ENCODE results near the gene SEMA7A.

The SEMA7A gene

DNA sequence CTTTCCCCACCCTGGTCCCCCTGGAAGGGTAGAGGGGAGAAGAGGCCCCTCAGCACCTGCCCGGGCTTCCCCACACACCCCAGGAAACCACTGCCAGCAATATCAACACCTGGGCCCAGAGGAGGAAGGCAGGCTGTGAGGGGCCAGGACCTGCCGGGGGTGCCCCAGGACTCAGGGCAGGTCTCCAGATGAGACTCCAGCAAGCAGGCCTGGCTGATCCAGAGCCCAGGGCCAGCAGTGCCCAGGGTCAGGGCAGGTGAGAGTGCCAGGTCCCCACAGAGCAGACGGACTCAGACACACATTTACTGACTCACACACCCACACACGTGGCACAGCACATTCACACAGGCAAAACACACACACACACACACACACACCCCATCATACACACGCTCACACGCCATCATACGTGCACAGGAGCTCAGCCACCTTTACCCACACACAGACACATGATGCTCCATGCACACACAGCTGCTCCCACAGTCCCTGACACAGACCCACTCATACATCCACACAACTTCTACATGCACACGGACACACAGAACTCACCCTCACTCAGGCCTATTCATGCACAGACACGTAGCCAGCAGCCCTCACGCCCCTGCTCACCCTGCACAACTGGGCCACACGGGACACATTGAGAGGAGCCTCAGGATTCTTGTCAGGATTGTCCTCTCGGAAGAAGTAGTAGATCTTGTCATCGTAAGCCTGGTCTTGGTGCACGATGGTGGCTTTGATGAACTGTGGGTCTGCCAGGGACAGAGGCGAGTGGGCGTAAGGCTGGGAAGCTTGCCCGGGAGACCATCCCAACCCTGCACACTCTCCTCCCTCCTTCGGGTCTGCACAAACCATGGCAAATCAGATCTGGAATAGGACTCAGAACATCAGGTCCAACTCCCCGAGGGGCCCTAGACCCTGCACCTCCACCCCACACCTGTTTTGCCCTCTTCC, 17.5 kb downstream of the SEMA7A start:
- DNase-seq (ENCODE audit: low read depth): no peak

DNA sequence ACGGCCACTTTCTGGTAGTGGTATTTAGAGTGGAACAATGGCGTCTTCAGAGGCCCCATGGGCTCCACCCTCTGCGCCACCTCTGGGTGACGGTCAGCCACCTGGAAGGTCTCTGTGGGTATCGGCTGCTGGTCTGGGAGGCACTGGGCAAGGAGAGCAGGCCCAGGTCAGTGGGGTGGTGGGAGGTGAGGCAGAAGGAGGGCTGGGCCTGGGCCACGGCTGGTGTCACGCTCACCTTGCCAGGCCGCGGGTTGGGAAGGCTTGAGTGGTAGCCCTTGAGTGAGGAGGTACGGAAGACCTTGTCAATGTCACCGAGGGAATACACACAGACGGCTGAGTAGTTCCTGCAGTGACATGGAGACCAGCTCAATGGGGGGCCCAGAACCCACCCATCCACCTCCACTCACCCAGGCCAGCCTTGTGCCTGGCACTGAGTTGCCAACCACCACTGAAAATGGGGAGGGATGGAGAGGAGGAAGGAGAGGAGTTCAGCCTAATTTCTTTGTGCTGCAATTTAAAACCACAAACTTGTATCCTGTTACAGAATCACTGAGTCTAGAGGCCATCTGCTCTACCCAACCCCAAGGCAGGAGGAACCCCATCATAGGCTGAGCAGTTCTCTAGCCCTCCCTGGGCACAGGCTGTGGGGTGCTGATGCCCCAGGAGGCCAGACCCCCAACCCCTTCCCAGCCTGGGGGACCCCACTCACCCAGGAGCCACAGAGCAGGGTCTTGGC, 19.0 kb downstream of the SEMA7A start:
- no peak for DNase-seq (ENCODE audit: low read depth)

- no peak for DNase-seq (ENCODE audit: low read depth)
Measured at GRCh38 chr15:74414081-74414580, 19.6 kb downstream of the SEMA7A start.

DNA sequence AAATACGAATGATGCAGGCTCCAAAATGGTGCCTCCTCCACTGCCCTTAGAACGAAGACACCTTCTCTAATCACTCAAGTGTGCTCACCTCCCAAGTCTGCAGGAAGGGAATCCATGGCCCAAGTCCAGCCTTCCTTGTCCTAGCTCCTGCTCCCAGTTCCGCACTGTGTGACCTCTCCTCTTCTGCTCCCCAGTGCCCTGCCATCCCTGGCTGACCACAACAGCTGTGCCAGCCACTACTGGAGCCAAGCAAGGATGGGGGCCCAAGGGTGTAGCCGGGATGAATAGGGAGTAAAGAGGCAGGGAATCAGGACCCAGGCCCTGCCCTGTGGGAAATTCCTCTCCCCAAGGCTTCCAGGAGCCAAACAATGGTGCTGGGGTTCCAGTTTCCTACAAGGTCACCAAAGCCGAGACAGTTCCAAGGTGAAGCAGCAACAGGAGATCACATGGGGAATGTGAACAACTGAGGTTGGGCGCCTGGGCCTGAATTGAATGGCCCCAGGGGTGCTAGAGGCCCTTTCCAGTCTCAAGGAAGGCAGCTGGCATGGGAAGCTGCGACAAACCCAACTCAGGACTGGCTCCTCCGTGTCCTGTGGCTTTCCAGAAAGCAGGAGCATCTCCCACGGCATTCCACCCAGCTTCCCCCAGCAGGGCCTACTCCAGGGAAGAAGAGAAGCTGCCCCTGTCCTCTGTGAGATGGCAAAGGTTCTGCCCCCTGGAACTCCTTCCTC, 20.2 kb downstream of the SEMA7A start:
- no peak for DNase-seq (ENCODE audit: low read depth)

- no peak for DNase-seq (ENCODE audit: low read depth)
Measured at GRCh38 chr15:74412159-74412558, 21.6 kb downstream of the SEMA7A start.

- DNase-seq (ENCODE audit: low read depth): no peak
Measured at GRCh38 chr15:74411686-74412085, 22.1 kb downstream of the SEMA7A start.

DNA sequence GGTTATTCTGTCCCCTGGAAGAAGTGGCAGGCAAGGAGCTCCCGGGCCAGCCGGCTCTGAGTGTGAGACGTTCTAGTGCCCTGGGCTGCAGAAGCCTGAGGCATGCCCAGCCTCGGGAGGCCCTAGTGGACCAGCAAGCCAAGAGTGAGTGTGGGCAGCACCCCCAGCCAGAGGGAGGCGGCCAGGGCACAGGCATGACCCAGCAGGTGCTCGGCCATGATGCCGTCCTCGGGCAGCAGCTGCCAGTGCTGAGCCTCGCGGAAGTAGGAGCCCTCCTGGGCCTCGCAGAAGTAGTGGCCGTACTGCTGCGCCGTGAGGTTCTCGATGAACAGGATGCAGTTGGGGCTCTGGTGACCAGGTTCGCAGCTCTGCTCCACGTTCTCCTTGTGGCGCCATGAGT, 23.3 kb downstream of the SEMA7A start:
- no peak for DNase-seq (ENCODE audit: low read depth)

GRCh38 chr15:74409225-74409624, 24.5 kb downstream of the SEMA7A start:
- no peak for DNase-seq (ENCODE audit: low read depth)

- no peak for DNase-seq (ENCODE audit: low read depth)
Measured at GRCh38 chr15:74408815-74409214, 24.9 kb downstream of the SEMA7A start.

- DNase-seq (ENCODE audit: low read depth): no peak
Measured at GRCh38 chr15:74408385-74408784, 25.4 kb downstream of the SEMA7A start.

- DNase-seq (ENCODE audit: low read depth): peak; percentile 88
Measured at GRCh38 chr15:74406992-74407705, 26.6 kb downstream of the SEMA7A start.

DNA sequence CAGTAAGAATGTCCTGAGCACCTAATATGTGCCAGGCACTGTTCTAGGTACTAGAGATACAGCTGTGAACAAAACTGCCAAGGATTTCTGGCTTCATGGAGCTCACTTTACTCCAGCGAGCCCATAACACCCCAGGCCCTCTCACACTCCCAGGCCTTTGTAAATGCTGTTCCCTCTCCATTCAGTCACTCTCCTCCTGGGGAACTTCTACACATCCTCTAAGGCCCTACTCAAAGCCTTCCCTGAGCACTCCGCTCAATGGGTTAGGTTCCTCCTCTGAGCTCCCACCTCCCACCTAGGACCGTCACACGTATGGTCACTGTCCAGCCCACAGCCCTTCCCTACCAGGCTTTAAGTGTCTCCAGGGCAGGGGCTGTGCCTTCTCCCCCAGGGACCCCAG, 27.2 kb downstream of the SEMA7A start:
- DNase-seq (ENCODE audit: low read depth): no peak

DNA sequence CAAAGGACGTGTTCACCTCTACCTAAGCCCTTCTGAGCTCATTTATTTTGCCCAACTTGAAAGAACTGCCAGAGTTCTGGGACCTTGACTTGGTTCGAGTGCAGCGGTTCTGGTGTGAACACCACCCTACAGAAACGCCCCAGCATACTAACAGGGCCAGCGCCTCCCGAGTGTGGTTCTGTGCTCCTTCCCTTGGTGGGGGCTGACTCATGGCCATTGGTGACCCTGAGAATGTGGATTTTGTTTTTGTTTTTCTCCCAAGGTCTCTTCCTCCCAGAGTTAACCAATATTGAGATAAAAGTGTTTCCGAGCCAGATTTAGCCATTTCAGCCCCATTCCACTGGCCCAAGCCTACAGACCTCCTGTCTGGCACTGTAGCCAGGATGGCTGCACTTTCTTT, 27.9 kb downstream of the SEMA7A start:
- no peak for DNase-seq (ENCODE audit: low read depth)

GRCh38 chr15:74403991-74404563, 29.7 kb downstream of the SEMA7A start:
- no peak for DNase-seq (ENCODE audit: low read depth)

GRCh38 chr15:74403588-74403919, 30.2 kb downstream of the SEMA7A start:
- no peak for DNase-seq (ENCODE audit: low read depth)

DNA sequence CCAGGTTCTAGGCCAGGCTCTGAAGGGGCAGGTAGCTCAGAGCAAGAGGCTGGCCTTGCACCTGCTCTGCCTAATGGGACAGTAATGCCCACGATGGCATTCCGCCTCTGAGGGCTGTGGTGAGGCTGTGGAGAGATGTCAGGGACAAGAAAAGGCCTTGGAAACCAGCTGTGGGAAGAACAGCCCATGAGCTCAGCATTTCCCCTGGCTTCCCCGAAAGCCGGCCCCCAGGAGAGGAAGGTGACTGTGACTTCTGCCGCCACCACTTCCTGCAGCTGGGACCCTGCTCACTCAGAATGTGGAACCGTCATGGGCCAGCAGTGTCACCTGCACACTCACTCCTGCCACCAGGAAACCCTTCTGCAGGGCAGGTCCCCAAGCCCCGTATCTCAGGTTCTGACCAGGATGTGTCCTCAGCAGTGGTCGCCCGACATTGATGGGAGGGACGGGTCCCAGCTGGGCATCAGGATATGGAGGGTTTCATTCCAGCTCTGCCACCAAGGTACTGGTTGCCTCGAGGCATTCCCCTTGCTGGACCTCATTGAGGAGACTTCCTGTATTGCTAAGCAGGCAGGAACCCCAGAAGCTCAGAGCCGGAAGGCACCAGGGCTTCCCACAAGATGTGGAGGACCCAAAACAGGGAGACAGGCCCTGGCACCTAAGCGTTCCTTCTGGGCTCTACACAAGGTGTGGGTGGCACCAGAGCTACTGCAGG, 30.7 kb downstream of the SEMA7A start:
- DNase-seq (ENCODE audit: low read depth): no peak

- DNase-seq (ENCODE audit: low read depth): no peak
Measured at GRCh38 chr15:74402337-74402841, 31.4 kb downstream of the SEMA7A start.

GRCh38 chr15:74400915-74401757, 32.6 kb downstream of the SEMA7A start:
- DNase-seq (ENCODE audit: low read depth): no peak

GRCh38 chr15:74400313-74400860, 33.4 kb downstream of the SEMA7A start:
- no peak for DNase-seq (ENCODE audit: low read depth)
